Cardiac fibroblast (primary cell): ENCODE results near the gene CSPG4.

Experiments used
- DNase-seq, 2 donors: peaks; one replicate each; pipeline versions ENCODE4 v3.0.0 to v3.0.0-alpha.2; 2010; ENCODE audit warnings: low read depth in 2 of 2
- H3K4me3 ChIP-seq, 2 donors: replicated peaks in 1 of 2; 1 replicate in 1 of 2; 2 replicates in 1 of 2; pipeline ENCODE4 v1.5.1; 2011; ENCODE audit warnings: low read depth in 2 of 2, low read length in 2 of 2, mild to moderate bottlenecking in 2 of 2, moderate library complexity in 1 of 2
- CTCF ChIP-seq: IDR thresholded peaks from one replicate; pipeline ENCODE4 v1.5.1; 2011; ENCODE audit warnings: low read depth, mild to moderate bottlenecking, low read length, inconsistent platforms

CSPG4 gene

GRCh38 chr15:75727851-75728715, 15.4 kb upstream of the CSPG4 start:
- DNase-seq = peak; percentile 42 to 51
- peak; percentile 55 for TF ChIP-seq CTCF
- H3K4me3 ChIP-seq = no peak overlapping the region

- H3K4me3 ChIP-seq = no peak overlapping the region
- TF ChIP-seq CTCF = no peak
- DNase-seq = no peak
Observed at GRCh38 chr15:75727031-75727531, 14.4 kb upstream of the CSPG4 start.

- DNase-seq = no peak
- H3K4me3 ChIP-seq = no peak overlapping the region
- no peak for TF ChIP-seq CTCF
Observed at GRCh38 chr15:75725719-75726607, 13.3 kb upstream of the CSPG4 start.

GRCh38 chr15:75725006-75725718, 12.5 kb upstream of the CSPG4 start:
- H3K4me3 ChIP-seq = no peak overlapping the region
- TF ChIP-seq CTCF = no peak
- no peak for DNase-seq

- TF ChIP-seq CTCF = no peak
- H3K4me3 ChIP-seq = no peak overlapping the region
- peak; percentile 95 to 96 for DNase-seq
Observed at GRCh38 chr15:75723847-75724660, 11.4 kb upstream of the CSPG4 start.
